K562 (cell line): Measurements from ENCODE around the gene KCNK18. TPM values are rescaled to one million over a fixed set of nuclear protein-coding genes. Genes with fewer than 3 reads are reported as not detected.

Experiments used
- ATAC-seq: fragments of 200-7000 bp; cut with Tn5 transposase; 3 replicates; pipeline ENCODE4 v1.9.1; 2020; ENCODE audit warnings: moderate library complexity
- BruUV-seq: library from RNA; stranded (reverse); fragments of 400-500 nt; replicated peaks from 2 replicates; lab custom pipeline; 2021; lab: Mats Ljungman, UMichigan
- CTCF ChIA-PET: fragments of 300-600 bp; formaldehyde crosslinking; extraction: SDS; loops from one replicate; lab custom pipeline; 2021; ENCODE audit warnings: low intra/inter-chr PET ratio; lab: Yijun Ruan, JAX
- POLR2A ChIA-PET: fragments of 300-600, 350-650 bp; sonication (Branson Sonifier 250); formaldehyde crosslinking; extraction: SDS; loops from one replicate; lab custom pipeline; 2021; ENCODE audit warnings: antibody characterized with exemption, inconsistent platforms; lab: Yijun Ruan, JAX
- DNase-seq, 4 experiments: peaks; one replicate each; pipeline versions ENCODE4 v3.0.0 to v3.0.0-alpha.2; 2011 to 2018; ENCODE audit warnings: low spot score in 3 of 4, mixed read lengths in 3 of 4; ENCODE audit errors: extremely low read depth in 1 of 4
- FAIRE-seq: peaks from 2 replicates; lab custom pipeline; 2011; peaks lifted over from hg19 to GRCh38; lab: Jason Lieb, UNC
- H2AFZ ChIP-seq: 2 replicates; pipeline ENCODE4 v1.6.0; 2011; ENCODE audit warnings: low read depth, low read length, control low read depth, inconsistent platforms
- H3K27ac ChIP-seq: fragments of 200-600 bp; 3 replicates; pipeline ENCODE4 v1.8.0; 2011; ENCODE audit warnings: low read depth, mild to moderate bottlenecking, control low read depth, inconsistent platforms, low read length, moderate library complexity, mixed read lengths; ENCODE audit errors: extremely low read depth
- H3K27me3 ChIP-seq, 2 experiments: fragments of 300-600 bp in 1 of 2; 2 replicates in 1 of 2; 3 replicates in 1 of 2; pipeline versions ENCODE4 v1.6.0 to v1.8.0; 2011; ENCODE audit warnings: inconsistent platforms in 2 of 2, low read length in 2 of 2, mild to moderate bottlenecking in 1 of 2, mixed read lengths in 1 of 2, moderate library complexity in 1 of 2; ENCODE audit not compliant: control insufficient read depth in 2 of 2, insufficient read depth in 2 of 2
- H3K36me3 ChIP-seq: fragments of 300-600 bp; 3 replicates; pipeline ENCODE4 v1.8.0; 2011; ENCODE audit warnings: mild to moderate bottlenecking, low read length, inconsistent platforms; ENCODE audit not compliant: control insufficient read depth, insufficient read depth
- H3K4me1 ChIP-seq, 2 experiments: fragments of 200-600 bp in 1 of 2; replicated peaks in 1 of 2; 2 replicates in 1 of 2; 3 replicates in 1 of 2; pipeline versions ENCODE4 v1.5.1 to v1.8.0; 2011; ENCODE audit warnings: inconsistent platforms in 2 of 2, low read length in 2 of 2, mild to moderate bottlenecking in 1 of 2, mixed read lengths in 1 of 2, moderate library complexity in 1 of 2; ENCODE audit not compliant: control insufficient read depth in 2 of 2, insufficient read depth in 2 of 2
- H3K4me2 ChIP-seq: 2 replicates; pipeline ENCODE4 v1.6.1; 2011; ENCODE audit warnings: low read length, control low read depth, inconsistent platforms, mixed read lengths; ENCODE audit not compliant: insufficient read depth
- H3K4me3 ChIP-seq: fragments of 200-600 bp; sonication (generic), shearing (Covaris generic); 2 replicates; pipeline ENCODE4 v1.5.1; 2016; ENCODE audit warnings: control low read depth, inconsistent platforms
- H3K79me2 ChIP-seq: fragments of 200-600 bp; 3 replicates; pipeline ENCODE4 v1.8.0; 2011; ENCODE audit warnings: low read length, inconsistent platforms; ENCODE audit not compliant: control insufficient read depth, insufficient read depth
- H3K9ac ChIP-seq, 2 experiments: 2 replicates each; pipeline versions ENCODE4 v1.6.0 to v1.6.1; 2011; ENCODE audit warnings: low read depth in 2 of 2, low read length in 2 of 2, control low read depth in 1 of 2, inconsistent platforms in 1 of 2, mild to moderate bottlenecking in 1 of 2, mixed read lengths in 1 of 2; ENCODE audit not compliant: insufficient read depth in 1 of 2
- H3K9me1 ChIP-seq: one replicate; pipeline ENCODE4 v1.6.0; 2011; ENCODE audit warnings: inconsistent platforms, mild to moderate bottlenecking, low read length, moderate library complexity; ENCODE audit not compliant: control insufficient read depth, insufficient read depth
- H3K9me3 ChIP-seq: replicated peaks from 2 replicates; pipeline ENCODE4 v1.5.1; 2011; ENCODE audit warnings: low read depth, low read length, inconsistent platforms; ENCODE audit not compliant: control insufficient read depth, insufficient read depth
- H4K20me1 ChIP-seq: replicated peaks from 2 replicates; pipeline ENCODE4 v1.6.1; 2011; ENCODE audit warnings: low read length, inconsistent platforms, mixed read lengths; ENCODE audit not compliant: control insufficient read depth, insufficient read depth
- AFF4 ChIP-seq: sonication (generic); formaldehyde crosslinking; IDR thresholded peaks from 2 replicates; pipeline ENCODE4 v1.8.0; 2023; ENCODE audit warnings: mild to moderate bottlenecking, missing genetic modification reagents
- CBFA2T2 ChIP-seq: fragments of 450-650 bp; conservative IDR thresholded peaks from 2 replicates; pipeline ENCODE4 v1.6.1; 2017; ENCODE audit warnings: mild to moderate bottlenecking
- DEAF1 ChIP-seq: fragments of 450-650 bp; formaldehyde crosslinking; IDR thresholded peaks from 2 replicates; pipeline ENCODE4 v1.4.0; 2020; ENCODE audit warnings: mild to moderate bottlenecking, moderate library complexity
- DMBX1 ChIP-seq: fragments of 250-450 bp; sonication (Bioruptor Pico); IDR thresholded peaks from 2 replicates; pipeline ENCODE4 v1.8.0; 2022; ENCODE audit warnings: inconsistent platforms, mild to moderate bottlenecking, moderate library complexity, borderline replicate concordance
- FOXO4 ChIP-seq: fragments of 450-650 bp; formaldehyde crosslinking; IDR thresholded peaks from 2 replicates; pipeline ENCODE4 v1.4.0; 2020; ENCODE audit warnings: mild to moderate bottlenecking, moderate library complexity
- MLX ChIP-seq, 2 experiments: fragments of 450-650 bp in 1 of 2; sonication (generic) in 1 of 2; formaldehyde crosslinking; conservative IDR thresholded peaks; 2 replicates each; pipeline versions ENCODE4 v1.4.0 to v1.8.1; 2020 to 2022; ENCODE audit warnings: mild to moderate bottlenecking in 1 of 2, missing genetic modification reagents in 1 of 2
- TAF15 ChIP-seq: fragments of 200-400 bp; formaldehyde crosslinking; IDR thresholded peaks from 2 replicates; pipeline ENCODE4 v1.6.1; 2017; ENCODE audit warnings: mild to moderate bottlenecking, low read depth, low read length, moderate library complexity
- YBX1 ChIP-seq: fragments of 450-650 bp; IDR thresholded peaks from 2 replicates; pipeline ENCODE4 v1.7.1; 2016; ENCODE audit warnings: mild to moderate bottlenecking
- ZBTB43 ChIP-seq: sonication (generic); formaldehyde crosslinking; IDR thresholded peaks from 2 replicates; pipeline ENCODE4 v1.8.0; 2023; ENCODE audit warnings: mild to moderate bottlenecking, missing genetic modification reagents
- ZFX ChIP-seq: sonication (generic); formaldehyde crosslinking; IDR thresholded peaks from 2 replicates; pipeline ENCODE4 v1.8.0; 2022; ENCODE audit warnings: mild to moderate bottlenecking, missing genetic modification reagents, moderate library complexity
- ZNF445 ChIP-seq: fragments of 250-450 bp; sonication (Bioruptor Pico); IDR thresholded peaks from 2 replicates; pipeline ENCODE4 v1.4.0; 2020; ENCODE audit warnings: low read depth, mild to moderate bottlenecking, moderate library complexity
- WGBS: fragments of 100-300 bp; shearing (Covaris generic); methylation state at CpG from one replicate; pipeline ENCODE4 v1.1.6; 2016; ENCODE audit warnings: low coverage, mixed read lengths; ENCODE audit not compliant: insufficient coverage; ENCODE audit errors: missing lambda C conversion rate; 5-methylcytosine and 5-hydroxymethylcytosine counted together
- in situ Hi-C: fragments of 300-500 bp; cut with MboI; formaldehyde crosslinking; loops from 4 replicates; pipeline ENCODE4 v1.15.0; 2018; ENCODE audit warnings: inconsistent platforms, mixed read lengths
- intact Hi-C: fragments of 100-400 bp; cut with micrococcal nuclease; formaldehyde crosslinking; loops from 2 replicates; pipeline ENCODE4 v1.14.2; 2022
- polyA plus RNA-seq, 8 experiments: library from polyadenylated mRNA; depleted of rRNA in 4 of 8; stranded (reverse) in 5 of 8; unstranded in 3 of 8; fragments of >200 nt; fragmentation: Nextera tagmentation in 2 of 8; fragmentation: Illumina TruSeq in 1 of 8; extraction: Ambion mirVana in 2 of 8; extraction: Trizol in 1 of 8; gene quantifications; 2 replicates each; pipeline versions ENCODE4 v1.2.1 to v1.2.3, GENCODE V29; 2011 to 2014; ENCODE audit warnings: inconsistent platforms in 1 of 8, missing spikeins in 1 of 8
- total RNA-seq, 7 experiments: library from RNA; depleted of rRNA in 6 of 7; stranded (reverse); fragments of >200 nt in 6 of 7; fragmentation: Illumina TruSeq in 2 of 7; extraction: Trizol in 2 of 7; gene quantifications; 2 replicates each; pipeline versions ENCODE4 v1.2.1 to v1.2.3, GENCODE V29; 2011 to 2021; ENCODE audit warnings: low replicate concordance in 1 of 7

Gene KCNK18
- total and polyA plus RNA-seq, 9 of the 15 experiments (the other 6 are each of a cell fraction or from before 2014, with no cell fraction given), result not detected

GRCh38 chr10:117152668-117153067, 44.6 kb upstream of the KCNK18 start (continued):
- TF ChIP-seq DMBX1 (CRISPR knock-in tag) (no peak), YBX1 (no peak), CBFA2T2 (no peak), ZNF445 (no peak), ZFX (CRISPR knock-in tag) (no peak)
- TF ChIP-seq, all 486 proteins: peak for 0

- peaks cover 8 to 29% of the 10 kb centered on the region in 2 experiments for H3K27me3 ChIP-seq
- intact Hi-C loops, result no loop called here
- POLR2A ChIA-PET, result no interaction called here
- FAIRE-seq, result no peak
- H3K9me3 ChIP-seq, result no peaks in the 10 kb centered on the region
- no TSS peak for BruUV-seq
- H2AFZ ChIP-seq, result no peak overlapping the region
- peaks cover 0 to 5% of the 10 kb centered on the region in 2 experiments; a peak in 2 of 5 replicates for H3K4me1 ChIP-seq
- no peaks in the 10 kb centered on the region for H3K79me2 ChIP-seq
- H4K20me1 ChIP-seq, result no peaks in the 10 kb centered on the region
- H3K36me3 ChIP-seq, result no peaks in the 10 kb centered on the region
- WGBS, result 0% methylated on average over 2 of the region's 2 CpGs
- in situ Hi-C loops, result loop anchor here (25.0 kb wide), 1 partner anchor 696 kb away; no protein-coding TSS in a partner anchor
- H3K9me1 ChIP-seq, result no peaks in the 10 kb centered on the region
- no peak overlapping the region for H3K9ac ChIP-seq
- H3K27ac ChIP-seq, result no peak overlapping the region
- no peak overlapping the region for H3K4me3 ChIP-seq
- no peak for DNase-seq
- no peak for ATAC-seq
- no peak overlapping the region for H3K4me2 ChIP-seq
- CTCF ChIA-PET, result no interaction called here
- TF ChIP-seq AFF4 (CRISPR knock-in tag) (no peak), ZBTB43 (CRISPR knock-in tag) (no peak), TAF15 (no peak), MLX (CRISPR knock-in tag; conservative IDR thresholded peaks at IDR 0.05) (no peak), DEAF1 (CRISPR knock-in tag) (no peak), FOXO4 (CRISPR knock-in tag) (no peak)
Measured at GRCh38 chr10:117158297-117158696, 39.0 kb upstream of the KCNK18 start.
